ENCODE measurements around the gene CABP2. TPM values are rescaled to one million over a fixed set of nuclear protein-coding genes. Genes with fewer than 3 reads are reported as not detected.
"Not testable (repeated sequence)": the region's sequence is repeated elsewhere in the genome, so short reads cannot be mapped to it uniquely, and the experiment has no call there.

CABP2 gene
- total RNA-seq: not detected in 2 replicates

DNA sequence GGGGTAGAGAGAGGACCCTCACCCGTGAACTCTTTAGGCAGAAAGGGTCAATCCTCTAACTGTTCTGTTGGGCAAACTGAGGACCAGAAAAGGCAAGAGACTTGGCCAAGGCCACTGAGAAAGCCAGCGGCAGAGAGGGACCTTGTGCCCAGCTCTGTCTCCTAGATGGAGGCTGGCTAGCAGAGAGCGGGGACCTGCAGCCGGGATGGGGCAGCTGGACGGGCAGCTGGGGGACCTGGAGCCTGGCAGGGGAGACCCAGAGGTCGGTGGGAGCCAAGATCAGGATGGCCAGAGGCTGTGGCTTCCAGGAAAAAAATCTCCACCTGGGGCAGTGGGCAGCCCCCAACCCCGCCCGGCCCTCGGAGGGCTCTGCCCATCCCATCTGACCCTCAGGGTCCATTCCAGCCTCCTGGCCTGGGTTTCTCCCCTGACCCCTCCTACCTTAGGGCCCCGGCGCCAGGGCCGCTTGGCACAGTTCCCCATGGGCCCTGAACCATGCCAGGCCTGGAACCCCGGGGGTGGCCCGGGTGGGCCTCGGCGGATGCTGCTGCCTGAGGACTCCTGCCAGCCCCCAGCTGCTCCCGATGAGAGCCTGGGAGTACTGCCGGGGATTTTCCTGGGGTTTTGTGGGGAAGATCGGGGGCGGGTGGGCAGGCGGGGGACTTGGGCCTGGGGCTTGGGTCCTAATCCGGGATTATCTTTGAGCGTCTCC, at the start of gene CABP2:
Gene CABP2 (minus strand): TSS at position 603 of the 712 bp plus-strand sequence. CDS start 120 bp downstream, at position 483.
- no peak for TF ChIP-seq CTCF (IDR thresholded peaks at IDR 0.05; ENCODE audit: insufficient read depth, low read length, poor library complexity, severe bottlenecking)
- Histone ChIP-seq H3K36me3 (ENCODE audit: control insufficient read depth, insufficient read depth, low read length) (no peaks in the 10 kb centered on the region), H3K4me3 (ENCODE audit: low read depth, low read length) (no peak within 1 kb of the TSS), H3K27me3 (ENCODE audit: control insufficient read depth, insufficient read depth, low read length) (no peaks in the 10 kb centered on the region)
- DNase-seq (ENCODE audit: low read depth): no peak

GRCh38 chr11:67572747-67573419, 49.6 kb upstream of the CABP2 start:
- no peak for DNase-seq (ENCODE audit: low read depth)
- Histone ChIP-seq H3K4me3 (ENCODE audit: low read depth, low read length) (no peak overlapping the region), H3K36me3 (ENCODE audit: control insufficient read depth, insufficient read depth, low read length) (no peaks in the 10 kb centered on the region), H3K27me3 (ENCODE audit: control insufficient read depth, insufficient read depth, low read length) (no peaks in the 10 kb centered on the region)
- TF ChIP-seq CTCF (IDR thresholded peaks at IDR 0.05; ENCODE audit: insufficient read depth, low read length, poor library complexity, severe bottlenecking): peak; percentile 75

GRCh38 chr11:67572305-67572704, 49.1 kb upstream of the CABP2 start:
- TF ChIP-seq CTCF (IDR thresholded peaks at IDR 0.05; ENCODE audit: insufficient read depth, low read length, poor library complexity, severe bottlenecking): no peak
- H3K4me3 ChIP-seq (ENCODE audit: low read depth, low read length): no peak overlapping the region
- no peaks in the 10 kb centered on the region for H3K36me3 ChIP-seq (ENCODE audit: control insufficient read depth, insufficient read depth, low read length)
- DNase-seq (ENCODE audit: low read depth): no peak
- no peaks in the 10 kb centered on the region for H3K27me3 ChIP-seq (ENCODE audit: control insufficient read depth, insufficient read depth, low read length)

- no peak for TF ChIP-seq CTCF (IDR thresholded peaks at IDR 0.05; ENCODE audit: insufficient read depth, low read length, poor library complexity, severe bottlenecking)
- Histone ChIP-seq H3K27me3 (ENCODE audit: control insufficient read depth, insufficient read depth, low read length) (no peaks in the 10 kb centered on the region), H3K36me3 (ENCODE audit: control insufficient read depth, insufficient read depth, low read length) (no peaks in the 10 kb centered on the region), H3K4me3 (ENCODE audit: low read depth, low read length) (no peak overlapping the region)
- DNase-seq (ENCODE audit: low read depth): no peak
These were observed 48.2 kb upstream of the CABP2 start for GRCh38 chr11:67571443-67571842.

GRCh38 chr11:67564230-67564629, 41.0 kb upstream of the CABP2 start:
- no peak for TF ChIP-seq CTCF (IDR thresholded peaks at IDR 0.05; ENCODE audit: insufficient read depth, low read length, poor library complexity, severe bottlenecking)
- no peak for DNase-seq (ENCODE audit: low read depth)
- H3K4me3 ChIP-seq (ENCODE audit: low read depth, low read length): no peak overlapping the region
- H3K36me3 ChIP-seq (ENCODE audit: control insufficient read depth, insufficient read depth, low read length): no peaks in the 10 kb centered on the region
- no peaks in the 10 kb centered on the region for H3K27me3 ChIP-seq (ENCODE audit: control insufficient read depth, insufficient read depth, low read length)

- H3K4me3 ChIP-seq (ENCODE audit: low read depth, low read length): not testable (repeated sequence)
These were observed 40.5 kb upstream of the CABP2 start for GRCh38 chr11:67563705-67564114.

More at GRCh38 chr11:67563705-67564114, 40.5 kb upstream of the CABP2 start:
- H3K36me3 ChIP-seq (ENCODE audit: control insufficient read depth, insufficient read depth, low read length); H3K27me3 ChIP-seq (ENCODE audit: control insufficient read depth, insufficient read depth, low read length): not testable (repeated sequence)
- peak; percentile 92 for DNase-seq (ENCODE audit: low read depth)
